K562 (cell line): ENCODE data around the gene LGSN. TPM values are rescaled to one million over a fixed set of nuclear protein-coding genes. Genes with fewer than 3 reads are reported as not detected.

Source experiments
- ARID3B ChIP-seq: fragments of 250-450 bp; sonication (Bioruptor Pico); IDR thresholded peaks from 2 replicates; pipeline ENCODE4 v1.4.0; 2020; ENCODE audit warnings: borderline replicate concordance
- NFXL1 ChIP-seq: fragments of 450-650 bp; formaldehyde crosslinking; IDR thresholded peaks from 2 replicates; pipeline ENCODE4 v1.4.0; 2021; ENCODE audit warnings: mild to moderate bottlenecking
- SRSF9 ChIP-seq: fragments of 200-400 bp; formaldehyde crosslinking; IDR thresholded peaks from 2 replicates; pipeline ENCODE4 v1.6.1; 2017; ENCODE audit warnings: low read depth, low read length, borderline replicate concordance
- TCF3 ChIP-seq: sonication (generic); formaldehyde crosslinking; IDR thresholded peaks from 2 replicates; pipeline ENCODE4 v1.4.0; 2020; ENCODE audit warnings: mild to moderate bottlenecking, missing genetic modification reagents
- ZNF347 ChIP-seq: fragments of 450-650 bp; formaldehyde crosslinking; IDR thresholded peaks from 2 replicates; pipeline ENCODE4 v1.4.0; 2020; ENCODE audit warnings: low read depth, mild to moderate bottlenecking, moderate library complexity
- ZNF592 ChIP-seq: fragments of 450-650 bp; IDR thresholded peaks from 2 replicates; pipeline ENCODE4 v1.6.1; 2017; ENCODE audit warnings: antibody characterized with exemption, mild to moderate bottlenecking
- polyA plus RNA-seq, 8 experiments: library from polyadenylated mRNA; depleted of rRNA in 4 of 8; stranded (reverse) in 5 of 8; unstranded in 3 of 8; fragments of >200 nt; fragmentation: Nextera tagmentation in 2 of 8; fragmentation: Illumina TruSeq in 1 of 8; extraction: Ambion mirVana in 2 of 8; extraction: Trizol in 1 of 8; gene quantifications; 2 replicates each; pipeline versions ENCODE4 v1.2.1 to v1.2.3, GENCODE V29; 2011 to 2014; ENCODE audit warnings: inconsistent platforms in 1 of 8, missing spikeins in 1 of 8
- total RNA-seq, 7 experiments: library from RNA; depleted of rRNA in 6 of 7; stranded (reverse); fragments of >200 nt in 6 of 7; fragmentation: Illumina TruSeq in 2 of 7; extraction: Trizol in 2 of 7; gene quantifications; 2 replicates each; pipeline versions ENCODE4 v1.2.1 to v1.2.3, GENCODE V29; 2011 to 2021; ENCODE audit warnings: low replicate concordance in 1 of 7

The LGSN gene
- total and polyA plus RNA-seq, 9 of the 15 experiments (the other 6 are each of a cell fraction or from before 2014, with no cell fraction given) = 0.01 TPM; not detected in 8

GRCh38 chr6:63355632-63356031, 35.8 kb upstream of the LGSN start (continued):
- TF ChIP-seq ZNF592 (no peak), SRSF9 (no peak), TCF3 (CRISPR knock-in tag) (no peak), NFXL1 (CRISPR knock-in tag) (no peak), ARID3B (CRISPR knock-in tag) (no peak), ZNF347 (no peak)
